HepG2 (cell line): Measurements from ENCODE around the gene PNN. TPM values are rescaled to one million over a fixed set of nuclear protein-coding genes. Genes with fewer than 3 reads are reported as not detected.
A peak's percentile ranks its signal among the peaks of the same experiment; 100 is the strongest.

Source experiments
- FOXP1 ChIP-seq, 2 experiments: fragments of 450-650 bp in 1 of 2; IDR thresholded peaks; 2 replicates each; pipeline ENCODE4 v1.6.1; 2017 to 2018; ENCODE audit warnings: antibody characterized with exemption in 1 of 2
- IRX3 ChIP-seq: sonication (generic); formaldehyde crosslinking; IDR thresholded peaks from 2 replicates; pipeline ENCODE4 v1.8.1; 2023; ENCODE audit warnings: mild to moderate bottlenecking, low read depth, missing genetic modification reagents, borderline replicate concordance
- MYC ChIP-seq: sonication (generic); formaldehyde crosslinking; IDR thresholded peaks from 2 replicates; pipeline ENCODE4 v1.9.0; 2021; ENCODE audit warnings: missing genetic modification reagents, borderline replicate concordance
- PTBP1 ChIP-seq: fragments of 200-400 bp; formaldehyde crosslinking; IDR thresholded peaks from 2 replicates; pipeline ENCODE4 v1.6.1; 2018; ENCODE audit warnings: low read length, low read depth; ENCODE audit not compliant: poor library complexity, severe bottlenecking
- SOX13 ChIP-seq, 3 experiments: fragments of 450-650 bp in 1 of 3; sonication (generic) in 1 of 3; formaldehyde crosslinking in 1 of 3; IDR thresholded peaks in 2 of 3; conservative IDR thresholded peaks in 1 of 3; 2 replicates each; pipeline versions ENCODE4 v1.5.0 to v1.6.1; 2016 to 2020; ENCODE audit warnings: antibody characterized with exemption in 1 of 3, mild to moderate bottlenecking in 1 of 3, missing compliant biosample characterization in 1 of 3, missing genetic modification reagents in 1 of 3, moderate library complexity in 1 of 3
- SRF ChIP-seq: IDR thresholded peaks from 2 replicates; pipeline ENCODE4 v1.6.1; 2011; ENCODE audit warnings: mild to moderate bottlenecking, low read depth, low read length, moderate library complexity
- TEAD2 ChIP-seq: sonication (generic); formaldehyde crosslinking; IDR thresholded peaks from 2 replicates; pipeline ENCODE4 v1.9.0; 2021; ENCODE audit warnings: missing genetic modification reagents
- ZBTB26 ChIP-seq: IDR thresholded peaks from 2 replicates; pipeline ENCODE4 v1.6.1; 2016; ENCODE audit warnings: missing compliant biosample characterization, missing genetic modification reagents, borderline replicate concordance
- ZNF121 ChIP-seq: sonication (generic); formaldehyde crosslinking; IDR thresholded peaks from 2 replicates; pipeline ENCODE4 v1.5.0; 2020; ENCODE audit warnings: mild to moderate bottlenecking, missing genetic modification reagents
- ZNF512 ChIP-seq: sonication (generic); formaldehyde crosslinking; IDR thresholded peaks from 2 replicates; pipeline ENCODE4 v1.4.0; 2020; ENCODE audit warnings: mild to moderate bottlenecking, missing genetic modification reagents
- polyA plus RNA-seq, 8 experiments: library from polyadenylated mRNA; depleted of rRNA in 3 of 8; stranded (reverse) in 7 of 8; unstranded in 1 of 8; fragments of >200 nt; fragmentation: Illumina TruSeq in 4 of 8; extraction: Trizol in 4 of 8; gene quantifications; 2 replicates each; pipeline versions ENCODE4 v1.2.1 to v1.2.3, GENCODE V29; 2011 to 2016; ENCODE audit warnings: low read depth in 4 of 8, missing spikeins in 1 of 8, mixed read lengths in 1 of 8; ENCODE audit not compliant: insufficient read depth in 1 of 8
- total RNA-seq, 5 experiments: library from RNA; depleted of rRNA; stranded (reverse); fragments of >200 nt; fragmentation: Illumina TruSeq; extraction: Trizol; gene quantifications; 2 replicates each; pipeline ENCODE4 v1.2.3, GENCODE V29; 2016; ENCODE audit warnings: low read depth in 1 of 5
- TF ChIP-seq, protein P1 (sequence below), 2 experiments: sonication (generic) in 1 of 2; formaldehyde crosslinking in 1 of 2; IDR thresholded peaks; 2 replicates each; pipeline versions ENCODE4 v1.6.1 to v1.9.0; 2014 to 2022; ENCODE audit warnings: antibody characterized with exemption in 1 of 2, borderline replicate concordance in 1 of 2, inconsistent platforms in 1 of 2, low read depth in 1 of 2, missing genetic modification reagents in 1 of 2
- TF ChIP-seq, protein P2 (sequence below): sonication (generic); formaldehyde crosslinking; IDR thresholded peaks from 2 replicates; pipeline ENCODE4 v1.5.1; 2020; ENCODE audit warnings: missing genetic modification reagents, mild to moderate bottlenecking, borderline replicate concordance
- TF ChIP-seq, protein P3 (sequence below): sonication (generic); formaldehyde crosslinking; IDR thresholded peaks from 2 replicates; pipeline ENCODE4 v1.4.0; 2020; ENCODE audit warnings: mild to moderate bottlenecking, missing genetic modification reagents

The PNN gene
- total and polyA plus RNA-seq, 2 of the 13 experiments (the other 11 are each of a cell fraction or from before 2014, with no cell fraction given), result 58.0 to 214 TPM

DNA sequence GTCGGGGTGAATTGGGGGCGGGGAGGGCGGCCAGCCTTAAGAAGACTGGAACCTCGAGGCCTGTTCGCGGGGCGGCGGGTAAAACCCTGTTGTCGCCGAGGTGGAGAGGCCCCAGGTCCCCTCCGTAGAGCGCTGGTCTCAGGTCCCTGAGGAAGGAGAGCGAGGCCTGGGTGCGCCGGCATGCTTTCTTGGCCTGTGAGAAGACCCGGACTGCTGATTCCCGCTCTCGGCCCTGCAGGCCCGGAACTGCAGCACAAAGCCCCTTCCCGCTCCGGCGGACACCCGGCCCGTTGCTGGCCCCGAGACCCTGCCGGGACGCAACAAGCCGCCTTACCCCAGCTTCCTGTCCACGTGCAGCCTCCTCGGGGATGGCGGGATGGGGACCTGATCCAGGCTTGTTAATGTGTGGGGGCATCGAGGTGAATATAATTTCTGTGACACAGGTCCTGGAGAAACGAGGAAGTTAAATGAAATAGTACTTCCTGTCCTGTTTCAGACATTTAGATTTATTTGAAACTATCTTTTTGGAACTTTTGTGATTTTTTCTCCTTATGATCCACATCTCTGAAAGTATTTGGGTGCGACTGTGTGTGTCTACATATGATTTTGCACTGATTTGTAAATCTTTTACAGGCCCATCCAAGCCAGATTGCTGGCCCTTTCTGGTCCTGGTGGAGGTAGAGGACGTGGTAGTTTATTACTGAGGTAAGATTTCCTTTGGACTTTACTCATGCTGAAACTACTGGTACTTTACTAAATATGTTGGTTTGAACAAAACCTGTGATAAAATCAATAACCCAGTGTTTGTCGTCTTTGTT is 600 bp downstream of the PNN start (continued):
- TF ChIP-seq, protein P1, sequence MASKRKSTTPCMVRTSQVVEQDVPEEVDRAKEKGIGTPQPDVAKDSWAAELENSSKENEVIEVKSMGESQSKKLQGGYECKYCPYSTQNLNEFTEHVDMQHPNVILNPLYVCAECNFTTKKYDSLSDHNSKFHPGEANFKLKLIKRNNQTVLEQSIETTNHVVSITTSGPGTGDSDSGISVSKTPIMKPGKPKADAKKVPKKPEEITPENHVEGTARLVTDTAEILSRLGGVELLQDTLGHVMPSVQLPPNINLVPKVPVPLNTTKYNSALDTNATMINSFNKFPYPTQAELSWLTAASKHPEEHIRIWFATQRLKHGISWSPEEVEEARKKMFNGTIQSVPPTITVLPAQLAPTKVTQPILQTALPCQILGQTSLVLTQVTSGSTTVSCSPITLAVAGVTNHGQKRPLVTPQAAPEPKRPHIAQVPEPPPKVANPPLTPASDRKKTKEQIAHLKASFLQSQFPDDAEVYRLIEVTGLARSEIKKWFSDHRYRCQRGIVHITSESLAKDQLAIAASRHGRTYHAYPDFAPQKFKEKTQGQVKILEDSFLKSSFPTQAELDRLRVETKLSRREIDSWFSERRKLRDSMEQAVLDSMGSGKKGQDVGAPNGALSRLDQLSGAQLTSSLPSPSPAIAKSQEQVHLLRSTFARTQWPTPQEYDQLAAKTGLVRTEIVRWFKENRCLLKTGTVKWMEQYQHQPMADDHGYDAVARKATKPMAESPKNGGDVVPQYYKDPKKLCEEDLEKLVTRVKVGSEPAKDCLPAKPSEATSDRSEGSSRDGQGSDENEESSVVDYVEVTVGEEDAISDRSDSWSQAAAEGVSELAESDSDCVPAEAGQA (IDR thresholded peaks at IDR 0.05; ENCODE audit: low read depth), result no peak
- TF ChIP-seq, protein P1 (CRISPR knock-in tag; IDR thresholded peaks at IDR 0.05; ENCODE audit: borderline replicate concordance), result peak; percentile 84; the same call in 1 of the 2 replicates
- TF ChIP-seq TEAD2 (CRISPR knock-in tag) (no peak), SOX13 (IDR thresholded peaks at IDR 0.05) (no peak), SOX13 (CRISPR knock-in tag; conservative IDR thresholded peaks at IDR 0.05 in 1 of 2, IDR thresholded peaks at IDR 0.05 in 1 of 2) (no peak), ZNF121 (no peak), ZNF512 (CRISPR knock-in tag) (peak; percentile 85; the same call in 1 of the 2 replicates), PTBP1 (no peak), SRF (no peak), MYC (CRISPR knock-in tag) (peak; percentile 95), ZBTB26 (CRISPR knock-in tag) (peak; percentile 19; the same call in 1 of the 2 replicates), FOXP1 (IDR thresholded peaks at IDR 0.05) (no peak), FOXP1 (CRISPR knock-in tag; IDR thresholded peaks at IDR 0.05) (no peak), IRX3 (CRISPR knock-in tag) (0 out of 2 replicates have a peak, but pooled peaks have one; percentile 82)
- TF ChIP-seq, protein P2, sequence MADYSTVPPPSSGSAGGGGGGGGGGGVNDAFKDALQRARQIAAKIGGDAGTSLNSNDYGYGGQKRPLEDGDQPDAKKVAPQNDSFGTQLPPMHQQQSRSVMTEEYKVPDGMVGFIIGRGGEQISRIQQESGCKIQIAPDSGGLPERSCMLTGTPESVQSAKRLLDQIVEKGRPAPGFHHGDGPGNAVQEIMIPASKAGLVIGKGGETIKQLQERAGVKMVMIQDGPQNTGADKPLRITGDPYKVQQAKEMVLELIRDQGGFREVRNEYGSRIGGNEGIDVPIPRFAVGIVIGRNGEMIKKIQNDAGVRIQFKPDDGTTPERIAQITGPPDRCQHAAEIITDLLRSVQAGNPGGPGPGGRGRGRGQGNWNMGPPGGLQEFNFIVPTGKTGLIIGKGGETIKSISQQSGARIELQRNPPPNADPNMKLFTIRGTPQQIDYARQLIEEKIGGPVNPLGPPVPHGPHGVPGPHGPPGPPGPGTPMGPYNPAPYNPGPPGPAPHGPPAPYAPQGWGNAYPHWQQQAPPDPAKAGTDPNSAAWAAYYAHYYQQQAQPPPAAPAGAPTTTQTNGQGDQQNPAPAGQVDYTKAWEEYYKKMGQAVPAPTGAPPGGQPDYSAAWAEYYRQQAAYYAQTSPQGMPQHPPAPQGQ (CRISPR knock-in tag), result peak; percentile 99; the same call in 1 of the 2 replicates
- TF ChIP-seq, protein P3, sequence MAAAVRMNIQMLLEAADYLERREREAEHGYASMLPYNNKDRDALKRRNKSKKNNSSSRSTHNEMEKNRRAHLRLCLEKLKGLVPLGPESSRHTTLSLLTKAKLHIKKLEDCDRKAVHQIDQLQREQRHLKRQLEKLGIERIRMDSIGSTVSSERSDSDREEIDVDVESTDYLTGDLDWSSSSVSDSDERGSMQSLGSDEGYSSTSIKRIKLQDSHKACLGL, result peak; percentile 94
